Lung (tissue), 12 donors: ENCODE measurements around the gene NPDC1. TPM values are rescaled to one million over a fixed set of nuclear protein-coding genes. Genes with fewer than 3 reads are reported as not detected.

ENCODE experiments used
- ATAC-seq: fragments of 200-7000 bp; cut with Tn5 transposase; one replicate; pipeline ENCODE4 v1.9.1; 2020; ENCODE audit warnings: moderate number of reproducible peaks; ENCODE audit not compliant: insufficient read depth, low FRiP score
- DNase-seq, 3 donors: peaks; one replicate each; pipeline ENCODE4 v3.0.0-alpha.2; 2013 to 2017
- H3K27ac ChIP-seq, 2 donors: one replicate each; pipeline ENCODE4 v1.5.1; 2013; ENCODE audit warnings: mild to moderate bottlenecking in 2 of 2, moderate library complexity in 2 of 2, control low read depth in 1 of 2, inconsistent platforms in 1 of 2, low read depth in 1 of 2, low read length in 1 of 2
- H3K27me3 ChIP-seq, 3 donors: one replicate each; pipeline ENCODE4 v1.5.1; 2013; ENCODE audit warnings: low read length in 2 of 3; ENCODE audit not compliant: control insufficient read depth in 3 of 3, insufficient read depth in 3 of 3
- H3K36me3 ChIP-seq, 4 donors: one replicate each; pipeline ENCODE4 v1.5.1; 2013; ENCODE audit warnings: low read length in 4 of 4, mild to moderate bottlenecking in 1 of 4, moderate library complexity in 1 of 4; ENCODE audit not compliant: control insufficient read depth in 4 of 4, insufficient read depth in 4 of 4
- H3K4me1 ChIP-seq, 5 donors: one replicate each; pipeline ENCODE4 v1.5.1; 2013; ENCODE audit warnings: low read length in 5 of 5, mild to moderate bottlenecking in 2 of 5, moderate library complexity in 1 of 5; ENCODE audit not compliant: control insufficient read depth in 5 of 5, insufficient read depth in 5 of 5
- H3K4me3 ChIP-seq: one replicate; pipeline ENCODE4 v1.5.1; 2013; ENCODE audit warnings: mild to moderate bottlenecking, control low read depth, moderate library complexity
- H3K9ac ChIP-seq, 2 donors: one replicate each; pipeline ENCODE4 v1.5.1; 2013; ENCODE audit warnings: low read length in 2 of 2, control low read depth in 1 of 2; ENCODE audit not compliant: insufficient read depth in 1 of 2
- H3K9me3 ChIP-seq, 4 donors: one replicate each; pipeline ENCODE4 v1.5.1; 2013; ENCODE audit warnings: low read length in 3 of 4, mild to moderate bottlenecking in 1 of 4, moderate library complexity in 1 of 4; ENCODE audit not compliant: control insufficient read depth in 4 of 4, insufficient read depth in 3 of 4
- WGBS, 2 donors: extraction: QIAGEN DNeasy Blood & Tissue Kit; methylation state at CpG; one replicate each; pipeline ENCODE4 v1.1.7; 2013; 5-methylcytosine and 5-hydroxymethylcytosine counted together
- polyA plus RNA-seq, 2 donors: library from polyadenylated mRNA; stranded (reverse); fragments of 200-250 nt; gene quantifications; one replicate each; pipeline ENCODE4 v1.2.1, GENCODE V29; 2013
- total RNA-seq, 2 donors: library from RNA; depleted of rRNA in 1 of 2; stranded (reverse); fragments of >200 nt in 1 of 2; gene quantifications; one replicate each; pipeline ENCODE4 v1.2.1, GENCODE V29; 2014 to 2021
- TF ChIP-seq, protein P1 (sequence below): IDR thresholded peaks from 2 replicates; pipeline ENCODE4 v1.5.1; 2012; ENCODE audit warnings: mild to moderate bottlenecking; ENCODE audit errors: control extremely low read depth, extremely low read depth
- donor health status: control.
- donor health status: control.
- donor health status: Bipolar disorder and iron deficiency.
- donor health status: healthy.
- donor health status: DM: yes; HTN: yes; CAD: no.

The NPDC1 gene
- total and polyA plus RNA-seq, 4 donors, result 28.7 to 99.3 (median 68.3) TPM

DNA sequence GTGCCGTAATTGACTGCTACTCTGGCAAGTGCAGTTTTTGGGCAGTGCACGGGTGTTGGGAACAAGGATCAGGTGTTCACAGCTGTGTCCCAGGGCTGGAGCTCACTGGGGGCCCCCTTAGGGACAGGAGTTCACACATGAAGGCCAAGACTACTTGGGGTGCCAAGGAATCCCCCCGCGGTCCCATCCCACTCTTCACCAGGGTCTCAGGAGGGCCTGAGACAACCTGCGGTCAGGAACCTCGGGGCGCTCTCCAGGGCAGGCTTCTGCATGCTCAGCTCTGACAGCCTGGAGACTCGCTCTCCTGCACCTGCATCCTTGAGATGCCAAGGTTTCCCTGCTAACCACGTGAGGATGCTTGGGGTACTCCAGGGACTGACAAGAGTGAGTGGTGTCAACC lies 38.5 kb upstream of the NPDC1 start:
- TF ChIP-seq, protein P1, sequence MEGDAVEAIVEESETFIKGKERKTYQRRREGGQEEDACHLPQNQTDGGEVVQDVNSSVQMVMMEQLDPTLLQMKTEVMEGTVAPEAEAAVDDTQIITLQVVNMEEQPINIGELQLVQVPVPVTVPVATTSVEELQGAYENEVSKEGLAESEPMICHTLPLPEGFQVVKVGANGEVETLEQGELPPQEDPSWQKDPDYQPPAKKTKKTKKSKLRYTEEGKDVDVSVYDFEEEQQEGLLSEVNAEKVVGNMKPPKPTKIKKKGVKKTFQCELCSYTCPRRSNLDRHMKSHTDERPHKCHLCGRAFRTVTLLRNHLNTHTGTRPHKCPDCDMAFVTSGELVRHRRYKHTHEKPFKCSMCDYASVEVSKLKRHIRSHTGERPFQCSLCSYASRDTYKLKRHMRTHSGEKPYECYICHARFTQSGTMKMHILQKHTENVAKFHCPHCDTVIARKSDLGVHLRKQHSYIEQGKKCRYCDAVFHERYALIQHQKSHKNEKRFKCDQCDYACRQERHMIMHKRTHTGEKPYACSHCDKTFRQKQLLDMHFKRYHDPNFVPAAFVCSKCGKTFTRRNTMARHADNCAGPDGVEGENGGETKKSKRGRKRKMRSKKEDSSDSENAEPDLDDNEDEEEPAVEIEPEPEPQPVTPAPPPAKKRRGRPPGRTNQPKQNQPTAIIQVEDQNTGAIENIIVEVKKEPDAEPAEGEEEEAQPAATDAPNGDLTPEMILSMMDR, result no peak
- peaks cover 0 to 41% (median 2%) of the 10 kb centered on the region in 4 donors for H3K36me3 ChIP-seq
- 74 to 94% methylated on average over 9 of the region's 9 CpGs for WGBS, 2 donors
- ATAC-seq (no peak), DNase-seq (no peak)
- H3K4me1 ChIP-seq, result peaks cover 0 to 14% (median 0%) of the 10 kb centered on the region in 5 donors
- H3K4me3 ChIP-seq, result no peak overlapping the region
- no peak overlapping the region for H3K9ac ChIP-seq
- no peak overlapping the region for H3K27ac ChIP-seq
- H3K27me3 ChIP-seq, result peaks cover 0 to 4% (median 0%) of the 10 kb centered on the region in 3 donors
- H3K9me3 ChIP-seq, result no peaks in the 10 kb centered on the region

- H3K36me3 ChIP-seq, result peaks cover 0 to 47% (median 4%) of the 10 kb centered on the region in 4 donors
Observed at GRCh38 chr9:137083394-137084004, 37.5 kb upstream of the NPDC1 start.

DNA sequence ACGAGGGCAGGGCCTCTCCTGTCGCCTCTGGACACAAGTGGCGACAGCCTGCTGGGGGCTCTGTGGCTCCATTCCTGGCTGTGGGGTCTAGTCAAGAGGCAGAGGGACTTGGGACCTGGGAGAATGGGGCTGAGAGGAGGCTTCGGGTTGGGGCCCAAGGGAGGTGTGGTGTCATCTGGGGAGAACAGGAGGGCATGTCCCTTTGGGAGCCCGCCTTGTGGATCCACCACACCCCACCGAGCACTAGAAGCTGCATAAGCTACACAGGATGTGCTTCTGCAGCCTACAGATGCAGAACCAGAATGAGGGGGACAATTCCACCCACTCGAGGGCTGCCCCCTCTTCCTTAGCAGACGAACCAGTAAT lies 36.9 kb upstream of the NPDC1 start:
- peaks cover 0 to 21% (median 5%) of the 10 kb centered on the region in 5 donors for H3K4me1 ChIP-seq
- DNase-seq (no peak), ATAC-seq (no peak)
- TF ChIP-seq, protein P1, result no peak
- no peak overlapping the region for H3K4me3 ChIP-seq
- peaks cover 0 to 48% (median 4%) of the 10 kb centered on the region in 4 donors for H3K36me3 ChIP-seq
- 91 to 92% methylated on average over 8 of the region's 8 CpGs for WGBS, 2 donors
- H3K9ac ChIP-seq, result no peak overlapping the region
- peaks cover 0 to 7% (median 6%) of the 10 kb centered on the region in 3 donors for H3K27me3 ChIP-seq
- no peaks in the 10 kb centered on the region for H3K9me3 ChIP-seq
- H3K27ac ChIP-seq, result no peak overlapping the region

More at GRCh38 chr9:137083394-137084004, 37.5 kb upstream of the NPDC1 start:
- Histone ChIP-seq H3K9me3 (no peaks in the 10 kb centered on the region), H3K27me3 (peaks cover 0 to 7% (median under 1%) of the 10 kb centered on the region in 3 donors), H3K4me1 (peaks cover 0 to 16% (median 4%) of the 10 kb centered on the region in 5 donors), H3K4me3 (no peak overlapping the region), H3K27ac (peak overlapping the region in 1 of 2 donors; percentile 1), H3K9ac (no peak overlapping the region)
- DNase-seq, result no peak
- 85 to 88% methylated on average over 12 of the region's 12 CpGs for WGBS, 2 donors
- TF ChIP-seq, protein P1, result no peak
- ATAC-seq, result no peak
